NOMO-1 treated with DMSO at 0.1 percent for 48 hours (cell line): Measurements from ENCODE around the gene ARHGEF1.

Experiments
- DNase-seq: peaks from one replicate; lab custom pipeline; 2025; ENCODE audit not compliant: unreplicated experiment; lab: John Stamatoyannopoulos, UW

ARHGEF1 gene

GRCh38 chr19:41915776-41916414, 32.9 kb downstream of the ARHGEF1 start:
- no peak for DNase-seq

DNA sequence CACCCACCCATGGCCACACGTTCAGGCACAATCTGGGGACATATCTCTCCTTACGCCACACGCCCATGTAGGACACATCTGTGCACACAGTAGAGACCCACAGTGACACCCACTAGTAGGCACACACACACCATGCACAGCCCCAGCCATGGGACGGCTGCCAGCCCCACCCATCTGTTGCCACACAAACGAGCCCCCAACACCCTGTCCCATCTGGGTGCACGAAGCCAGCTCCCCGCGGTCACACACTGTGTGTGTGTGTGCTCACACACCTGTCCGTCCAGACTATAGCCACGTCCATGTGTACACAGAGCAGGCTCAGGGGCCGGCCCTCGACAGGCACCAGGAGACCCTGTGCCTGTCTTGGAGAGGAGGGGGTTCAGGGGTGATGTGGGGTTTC, 34.7 kb downstream of the ARHGEF1 start:
- no peak for DNase-seq

- DNase-seq, result no peak
Measured at GRCh38 chr19:41918095-41918494, 35.1 kb downstream of the ARHGEF1 start.

- no peak for DNase-seq
Measured at GRCh38 chr19:41918653-41919244, 35.8 kb downstream of the ARHGEF1 start.

GRCh38 chr19:41919948-41920712, 37.1 kb downstream of the ARHGEF1 start:
- DNase-seq, result no peak

- DNase-seq, result peak; percentile 7
Measured at GRCh38 chr19:41920882-41921576, 38.0 kb downstream of the ARHGEF1 start.

DNA sequence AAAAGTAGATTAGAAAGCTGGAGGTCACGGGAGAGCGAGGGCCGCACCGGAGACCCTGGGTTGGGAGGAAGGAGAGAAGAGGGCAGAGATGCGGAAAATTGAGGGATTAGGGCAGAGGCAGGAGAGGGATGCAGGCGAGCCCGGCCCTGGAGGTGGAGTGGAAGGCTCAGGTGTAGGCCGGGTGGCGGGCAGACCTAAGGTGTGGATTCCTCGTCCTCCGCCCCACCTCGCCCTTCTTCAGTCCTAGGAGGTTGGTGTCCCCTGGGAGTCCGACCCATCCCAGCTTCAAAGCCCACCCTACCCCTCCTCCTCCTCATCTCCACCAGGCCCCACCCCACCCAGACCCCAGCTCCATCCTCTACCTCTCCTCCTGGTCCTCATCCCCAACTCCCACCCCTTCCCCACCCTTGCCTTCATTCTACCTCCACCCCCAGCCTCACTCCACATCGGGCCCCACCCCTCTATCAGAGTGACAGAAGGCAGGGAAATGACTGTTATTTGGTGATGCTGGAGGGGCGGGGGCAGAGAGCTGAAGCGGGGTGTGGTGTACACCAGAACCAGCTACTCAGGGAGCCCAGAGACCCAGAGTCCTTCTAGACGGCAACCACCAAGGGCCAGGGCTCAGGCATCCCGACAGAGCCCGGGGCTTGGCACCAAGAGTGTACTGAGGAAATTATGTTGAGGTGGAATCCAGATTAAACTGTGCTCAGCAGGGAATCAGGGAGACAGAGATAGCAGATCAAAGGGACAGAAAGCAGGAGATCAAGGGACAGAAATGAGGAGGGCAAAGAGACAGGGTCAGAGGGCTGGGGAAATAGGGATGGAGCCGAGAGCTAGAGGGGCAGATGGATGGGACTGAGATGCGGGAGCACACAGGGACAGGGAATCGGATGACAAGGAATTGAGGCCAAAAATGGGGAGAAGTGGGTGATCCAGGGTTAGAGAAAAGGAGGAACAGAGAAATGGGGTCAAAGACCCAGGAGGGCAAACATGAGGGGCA, 38.9 kb downstream of the ARHGEF1 start:
- no peak for DNase-seq

DNA sequence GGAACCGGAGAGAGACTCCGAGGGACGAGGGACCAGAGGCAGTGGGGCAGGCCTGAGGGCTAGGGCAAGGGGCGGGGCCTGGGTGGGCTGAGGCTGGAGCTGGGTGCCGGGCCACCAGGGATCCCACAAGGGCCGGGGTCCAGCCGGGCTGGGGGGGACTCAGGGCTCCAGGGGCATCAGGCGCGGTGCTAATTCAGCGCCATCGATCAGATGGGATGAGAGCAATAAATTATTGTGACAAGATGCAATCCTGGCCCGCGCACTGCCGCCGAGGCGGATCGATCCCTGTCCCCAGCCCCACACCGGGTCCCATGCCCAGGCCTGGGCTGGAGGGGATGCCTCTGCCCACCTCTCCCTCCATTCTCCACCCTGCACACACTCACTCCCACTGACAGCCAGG, 39.6 kb downstream of the ARHGEF1 start:
- DNase-seq, result no peak

- DNase-seq, result no peak
Measured at GRCh38 chr19:41923045-41923788, 40.2 kb downstream of the ARHGEF1 start.

DNA sequence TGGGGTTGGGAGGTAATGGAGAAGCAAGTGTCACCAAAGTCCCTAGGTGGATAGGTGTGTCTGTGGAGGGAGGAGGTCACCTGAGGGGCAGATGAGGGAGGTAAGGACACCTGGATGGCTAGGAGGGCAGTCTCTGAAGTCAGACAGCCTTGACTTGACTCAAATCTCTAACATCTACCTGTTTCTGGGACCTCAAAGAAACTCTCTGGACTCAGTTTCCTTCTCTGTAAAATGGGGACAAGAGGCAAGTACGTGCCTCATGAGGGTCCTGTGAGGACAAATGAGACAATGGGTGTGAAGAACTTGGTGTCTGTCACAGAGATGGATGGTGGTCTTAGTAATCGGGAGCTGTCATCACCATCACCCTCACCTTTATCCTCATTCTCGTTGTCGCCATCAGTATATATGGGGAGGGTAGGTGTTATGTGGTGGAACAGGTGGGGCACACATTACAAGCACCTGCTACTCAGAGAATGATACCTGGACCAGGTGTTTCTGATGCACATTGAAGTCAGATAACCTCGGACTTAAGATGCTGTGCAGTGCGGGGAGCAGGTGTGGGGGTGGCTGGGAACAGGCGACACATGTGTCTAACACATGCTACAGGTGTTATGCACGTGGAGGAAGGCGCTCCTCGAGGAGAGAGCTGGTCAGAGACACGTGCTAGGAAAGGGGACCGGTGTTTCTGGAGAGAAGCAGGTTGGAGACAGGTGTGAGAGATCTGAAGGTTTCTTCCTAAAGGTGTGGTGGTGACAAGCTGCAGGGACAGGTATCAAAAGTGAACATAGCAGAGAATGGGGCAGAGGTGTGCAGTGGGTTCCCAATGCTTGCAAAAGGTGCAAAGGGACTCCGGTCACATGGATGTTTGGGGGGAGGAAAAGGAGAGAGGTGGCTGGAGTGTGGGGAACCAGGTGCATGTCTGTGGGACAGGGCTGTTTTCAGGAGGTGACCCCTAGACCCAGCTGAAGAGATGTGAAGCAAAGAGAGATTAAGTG, 41.5 kb downstream of the ARHGEF1 start:
- DNase-seq, result no peak

GRCh38 chr19:41925208-41926003, 42.4 kb downstream of the ARHGEF1 start:
- DNase-seq, result no peak

DNA sequence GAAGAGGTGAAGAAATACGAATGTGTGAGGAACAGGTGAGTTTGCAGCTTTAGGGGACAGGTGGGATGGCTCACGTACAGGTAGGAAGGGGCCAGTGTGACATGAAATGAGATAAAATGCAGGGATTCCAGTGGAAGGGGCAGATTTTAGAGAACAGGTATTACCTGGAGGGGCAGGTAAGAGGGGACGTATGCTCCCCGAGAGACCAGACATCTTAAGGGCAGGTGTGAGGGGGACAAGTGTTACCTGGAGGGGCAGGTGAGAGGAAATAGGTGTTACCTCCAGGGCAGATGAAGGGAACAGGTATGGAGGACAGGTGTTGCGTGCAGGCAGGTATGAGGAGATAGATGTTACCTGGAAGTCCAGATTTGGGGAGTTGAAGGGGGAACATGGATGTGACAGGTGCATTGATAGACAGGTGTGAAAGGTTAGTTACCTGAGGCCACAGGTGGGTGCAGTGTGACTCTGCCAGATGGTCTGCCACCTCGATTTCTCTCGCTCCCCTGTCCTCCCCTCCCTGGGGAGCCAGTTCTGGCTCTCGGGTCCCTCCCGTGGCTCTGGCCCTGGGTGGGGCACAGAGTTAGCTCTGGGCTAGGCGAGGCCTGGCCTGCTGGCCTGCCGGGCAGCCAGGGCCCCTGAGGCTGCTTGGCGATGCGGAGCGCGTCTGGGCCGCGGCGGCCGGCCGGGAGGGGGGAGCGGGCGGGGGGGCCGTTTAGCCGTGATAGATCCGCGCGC, 43.2 kb downstream of the ARHGEF1 start:
- DNase-seq, result no peak

- DNase-seq, result no peak
Measured at GRCh38 chr19:41926763-41927496, 43.9 kb downstream of the ARHGEF1 start.

DNA sequence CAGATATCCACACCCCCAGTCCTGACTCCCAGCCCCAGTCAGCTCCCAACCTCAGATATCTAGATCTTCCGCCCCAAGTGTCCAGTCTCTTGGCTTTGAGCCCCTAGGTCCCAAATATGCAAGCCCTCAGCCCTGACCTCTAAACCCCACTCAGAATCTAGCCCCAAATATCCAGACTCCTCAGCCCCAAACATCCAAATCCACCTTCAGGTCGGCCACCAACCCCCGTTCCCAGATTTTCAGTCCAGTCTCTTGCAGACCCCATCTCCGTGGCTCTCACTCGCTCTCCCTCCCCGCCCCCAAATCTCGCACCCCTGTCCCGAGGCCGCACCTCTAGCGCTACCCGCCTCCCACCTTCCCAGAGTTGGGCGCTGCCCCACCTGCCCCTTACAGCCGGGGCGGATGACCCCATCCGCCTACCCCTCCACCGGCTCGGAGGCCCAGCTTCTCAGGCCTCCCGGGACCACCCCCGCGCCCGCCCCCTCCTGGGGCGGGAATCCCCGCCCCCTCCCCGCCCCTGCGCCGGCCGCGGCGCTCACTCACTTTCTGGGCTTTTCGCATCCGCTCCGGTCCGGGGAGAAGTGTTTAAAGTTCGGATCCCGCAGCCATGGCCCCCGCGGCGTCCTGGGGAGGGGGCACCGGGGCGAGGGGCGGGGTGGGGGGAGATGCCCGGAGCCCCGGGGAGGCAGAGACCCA, 44.7 kb downstream of the ARHGEF1 start:
- no peak for DNase-seq

GRCh38 chr19:41928221-41928683, 45.3 kb downstream of the ARHGEF1 start, which contains the start of gene ERFL:
Gene ERFL, minus strand, starts transcription at chr19:41928449. Its CDS starts 15,530 bp downstream, at chr19:41912919.
- peak; percentile 14 for DNase-seq
